ENCODE data around the gene COX5B.
A peak's percentile ranks its signal among the peaks of the same experiment; 100 is the strongest.
"Not testable (repeated sequence)": the region's sequence is repeated elsewhere in the genome, so short reads cannot be mapped to it uniquely, and the experiment has no call there.

Gene COX5B

GRCh38 chr2:97673182-97673914 lies 27.5 kb downstream of the COX5B start:
- DNase-seq (ENCODE audit: low spot score): no peak

- DNase-seq (ENCODE audit: low spot score): no peak
Observed at GRCh38 chr2:97673915-97674283, 28.0 kb downstream of the COX5B start.

GRCh38 chr2:97675430-97676113 lies 29.7 kb downstream of the COX5B start:
- no peak for DNase-seq (ENCODE audit: low spot score)

DNA sequence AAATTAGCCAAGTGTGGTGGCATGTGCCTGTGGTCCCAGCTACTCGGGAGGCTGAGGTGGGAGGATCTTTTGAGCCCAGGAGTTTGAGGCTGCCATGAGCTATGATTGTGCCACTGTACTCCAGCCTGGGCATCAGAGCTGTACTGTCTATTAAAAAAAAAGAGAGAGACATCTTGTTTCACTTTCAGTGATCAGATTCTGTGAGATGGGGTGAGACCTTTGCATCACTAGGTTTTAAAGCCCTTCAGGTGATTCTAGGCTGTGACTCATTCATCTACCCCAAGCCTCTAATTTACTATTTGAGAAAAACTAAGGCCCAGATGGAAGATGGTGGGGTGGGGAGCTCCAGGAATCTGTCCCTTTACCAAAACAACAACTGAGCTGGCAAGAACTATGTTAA lies 30.8 kb downstream of the COX5B start:
- DNase-seq (ENCODE audit: low spot score): no peak

GRCh38 chr2:97677480-97677879 lies 31.6 kb downstream of the COX5B start:
- no peak for DNase-seq (ENCODE audit: low spot score)

GRCh38 chr2:97678298-97678697 lies 32.4 kb downstream of the COX5B start:
- no peak for DNase-seq (ENCODE audit: low spot score)

GRCh38 chr2:97687235-97687634 lies 41.4 kb downstream of the COX5B start:
- not testable (repeated sequence) for DNase-seq (ENCODE audit: low spot score)

- DNase-seq (ENCODE audit: low spot score): no peak
Observed at GRCh38 chr2:97688062-97688827, 42.4 kb downstream of the COX5B start.

DNA sequence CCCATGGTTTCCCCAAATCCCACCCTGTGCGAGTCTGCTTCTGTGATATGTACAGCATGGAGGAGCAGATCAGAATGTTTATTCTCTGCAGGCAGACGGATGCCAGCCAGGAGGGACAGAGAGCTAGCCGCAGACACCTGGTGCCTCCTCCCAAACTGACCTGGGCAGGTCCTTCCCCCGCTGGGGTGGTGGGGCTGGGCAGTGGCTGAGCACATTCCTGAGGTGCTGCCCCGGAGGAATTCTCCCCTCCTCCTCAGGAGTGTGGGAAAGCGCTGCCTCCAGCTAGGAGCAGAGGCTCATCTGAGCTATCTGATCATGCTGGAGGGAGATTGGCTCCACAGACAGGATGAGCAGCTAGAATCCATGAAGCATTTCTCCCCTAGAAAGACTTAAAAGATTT lies 45.3 kb downstream of the COX5B start:
- DNase-seq (ENCODE audit: low spot score): no peak

- DNase-seq (ENCODE audit: low spot score): no peak
Observed at GRCh38 chr2:97693476-97693875, 47.6 kb downstream of the COX5B start.

- no peak for DNase-seq (ENCODE audit: low spot score)
Observed at GRCh38 chr2:97695744-97696143, 49.9 kb downstream of the COX5B start.

GRCh38 chr2:97697252-97698235 lies 51.7 kb downstream of the COX5B start:
- DNase-seq (ENCODE audit: low spot score): peak; percentile 87
